ENCODE results near the gene DCBLD1. TPM values are rescaled to one million over a fixed set of nuclear protein-coding genes. Genes with fewer than 3 reads are reported as not detected.
A peak's percentile ranks its signal among the peaks of the same experiment; 100 is the strongest.

DCBLD1 gene
- total and polyA plus RNA-seq, 2 of the 13 experiments (the other 11 are each of a cell fraction or from before 2014, with no cell fraction given) = 23.2 to 41.5 TPM

- TF ChIP-seq ZNF362 (CRISPR knock-in tag; IDR thresholded peaks at IDR 0.05; ENCODE audit: borderline replicate concordance) = peak; percentile 94
- TF ChIP-seq CTCF (CRISPR knock-in tag; IDR thresholded peaks at IDR 0.05) = peak; percentile 79
- TF ChIP-seq ZNF674 (CRISPR knock-in tag; IDR thresholded peaks at IDR 0.05; ENCODE audit: low read depth) = no peak
- no peak for TF ChIP-seq ZBTB26 (CRISPR knock-in tag; IDR thresholded peaks at IDR 0.05; ENCODE audit: borderline replicate concordance)
Measured at GRCh38 chr6:117449549-117450439, 32.7 kb upstream of the DCBLD1 start (continued).

GRCh38 chr6:117451671-117452070 is 30.8 kb upstream of the DCBLD1 start:
- ATAC-seq (peak; percentile 56), FAIRE-seq (peak; percentile 15), DNase-seq (ENCODE audit: low spot score) (no peak)
- Histone ChIP-seq H3K36me3 (replicated peaks in 1 of 2; ENCODE audit: control insufficient read depth in 1 of 2, insufficient read depth in 2 of 2, low read length in 2 of 2) (no peaks in the 10 kb centered on the region), H3K27ac (ENCODE audit: extremely low read length, insufficient read depth, low read length) (no peak overlapping the region), H3K27me3 (ENCODE audit: control insufficient read depth in 1 of 2, insufficient read depth in 2 of 2, low read length in 2 of 2) (peaks cover 2 to 16% of the 10 kb centered on the region in 2 experiments; a peak in 4 of 5 replicates), H3K79me2 (ENCODE audit: insufficient read depth, low read length) (no peaks in the 10 kb centered on the region), H2AFZ (ENCODE audit: low read length) (no peak overlapping the region), H3K4me1 (ENCODE audit: insufficient read depth, low read length) (peaks cover 34% of the 10 kb centered on the region), H3K9ac (ENCODE audit: insufficient read depth, low read depth, low read length) (no peak overlapping the region), H3K4me3 (replicated peaks in 1 of 3; ENCODE audit: insufficient read depth in 1 of 3, low read depth in 2 of 3, low read length in 3 of 3) (no peak overlapping the region; a peak in 1 of 6 replicates), H3K4me2 (ENCODE audit: low read depth, low read length) (peak overlapping the region; percentile 24; the same call in 1 of the 2 replicates), H3K9me3 (ENCODE audit: low read length) (no peaks in the 10 kb centered on the region), H4K20me1 (ENCODE audit: insufficient read depth, low read length) (no peaks in the 10 kb centered on the region)
- BruUV-seq (replicated peaks) = no TSS peak
- ChIA-PET POLR2A (interaction anchor here (1.0 to 1.2 kb wide), 2 partner anchors 27 to 150 kb away, joined by 5 read pairs; partner anchors contain the start of gene GOPC), CTCF (ENCODE audit: low intra/inter-chr PET ratio, low total read pairs) (interaction anchor here (3.3 to 3.4 kb wide), 2 partner anchors 105 to 153 kb away, joined by 35 to 59 read pairs; no protein-coding TSS in a partner anchor)
- intact Hi-C loops (cut with micrococcal nuclease; ENCODE audit: unreplicated experiment) (loop anchor here (5.0 to 10.0 kb wide), 2 partner anchors 226 to 1133 kb away; partner anchors contain the start of gene NUS1), in situ Hi-C loops (cut with HindIII; ENCODE audit: extremely low pct_ligation_motif_present, low pct_unique_long_range_greater_than_20kb) (loop anchor here (5.0 kb wide), 1 partner anchor 106 kb away; no protein-coding TSS in a partner anchor)
- 0 out of 2 replicates have a peak, but pooled peaks have one; percentile 15 for TF ChIP-seq CEBPG (CRISPR knock-in tag; IDR thresholded peaks at IDR 0.05)
- TF ChIP-seq KLF16 (CRISPR knock-in tag; IDR thresholded peaks at IDR 0.05) = peak in 1 of 2 experiments; percentile 41; a peak in 1 of 4 replicates
- TF ChIP-seq SOX6 (IDR thresholded peaks at IDR 0.05) = no peak
- TF ChIP-seq SOX6 (CRISPR knock-in tag; IDR thresholded peaks at IDR 0.05) = 0 out of 2 replicates have a peak, but pooled peaks have one; percentile 10
- no peak for TF ChIP-seq ZSCAN22 (CRISPR knock-in tag; IDR thresholded peaks at IDR 0.05)
- TF ChIP-seq ZNF672 (CRISPR knock-in tag; IDR thresholded peaks at IDR 0.05) = no peak
- WGBS (ENCODE audit: low lambda C conversion rate) = 4% methylated on average over 5 of the region's 5 CpGs
